H1 (cell line): ENCODE data around the gene DGKI. TPM values are rescaled to one million over a fixed set of nuclear protein-coding genes. Genes with fewer than 3 reads are reported as not detected.

Source experiments
- CTCF ChIA-PET: fragments of 300-600 bp; sonication (Branson Sonifier 250); formaldehyde crosslinking; loops from one replicate; lab custom pipeline; 2021; ENCODE audit not compliant: partially characterized antibody; lab: Charles Lee
- POLR2A ChIA-PET: fragments of 300-600 bp; sonication (Branson Sonifier 250); formaldehyde crosslinking; loops from one replicate; lab custom pipeline; 2021; ENCODE audit warnings: inconsistent platforms; ENCODE audit not compliant: partially characterized antibody; lab: Charles Lee
- DNase-seq, 2 experiments: peaks; one replicate each; pipeline versions ENCODE4 v3.0.0 to v3.0.0-alpha.2; 2010 to 2022; ENCODE audit warnings: low spot score in 2 of 2, low read depth in 1 of 2, mixed read lengths in 1 of 2
- FAIRE-seq: peaks from 2 replicates; lab custom pipeline; 2011; peaks lifted over from hg19 to GRCh38; lab: Jason Lieb, UNC
- H2AFZ ChIP-seq: 2 replicates; pipeline ENCODE4 v1.8.1; 2012; ENCODE audit warnings: low read length, inconsistent platforms
- H2AK5ac ChIP-seq: 2 replicates; pipeline ENCODE4 v1.6.1; 2013; ENCODE audit warnings: low read depth, low read length
- H2BK120ac ChIP-seq: replicated peaks from 2 replicates; pipeline ENCODE3; 2013; ENCODE audit warnings: low read depth, low read length, inconsistent platforms
- H2BK12ac ChIP-seq: 2 replicates; pipeline ENCODE4 v1.6.1; 2013; ENCODE audit warnings: low read depth, low read length
- H2BK15ac ChIP-seq: 2 replicates; pipeline ENCODE4 v1.6.1; 2013; ENCODE audit warnings: low read length
- H2BK20ac ChIP-seq: 2 replicates; pipeline ENCODE4 v1.6.1; 2013; ENCODE audit warnings: low read length
- H2BK5ac ChIP-seq: 2 replicates; pipeline ENCODE4 v1.6.1; 2013; ENCODE audit warnings: low read depth, low read length
- H3K14ac ChIP-seq: 2 replicates; pipeline ENCODE4 v1.6.1; 2013; ENCODE audit warnings: inconsistent platforms; ENCODE audit not compliant: insufficient read length
- H3K18ac ChIP-seq: 2 replicates; pipeline ENCODE4 v1.6.1; 2013; ENCODE audit warnings: low read length; ENCODE audit errors: extremely low read depth
- H3K23ac ChIP-seq: 2 replicates; pipeline ENCODE4 v1.6.1; 2013; ENCODE audit warnings: inconsistent platforms; ENCODE audit not compliant: insufficient read length
- H3K23me2 ChIP-seq: 2 replicates; pipeline ENCODE4 v1.6.1; 2013; ENCODE audit warnings: low read depth, low read length
- H3K27ac ChIP-seq: 2 replicates; pipeline ENCODE4 v1.6.1; 2011; ENCODE audit warnings: low read depth, low read length, inconsistent platforms
- H3K27me3 ChIP-seq, 4 experiments: replicated peaks in 1 of 4; 1 replicate in 1 of 4; 2 replicates in 3 of 4; pipeline versions ENCODE4 v1.6.1 to v1.8.1; 2011 to 2013; ENCODE audit warnings: low read length in 3 of 4, mild to moderate bottlenecking in 3 of 4, inconsistent platforms in 2 of 4, mixed read lengths in 2 of 4, moderate library complexity in 1 of 4; ENCODE audit not compliant: control insufficient read depth in 3 of 4, insufficient read depth in 3 of 4; ENCODE audit errors: extremely low read depth in 1 of 4
- H3K36me3 ChIP-seq, 4 experiments: 2 replicates each; pipeline versions ENCODE4 v1.6.1 to v1.8.1; 2011 to 2013; ENCODE audit warnings: mild to moderate bottlenecking in 4 of 4, low read length in 3 of 4, moderate library complexity in 2 of 4, control low read depth in 1 of 4, inconsistent platforms in 1 of 4; ENCODE audit not compliant: insufficient read depth in 4 of 4, control insufficient read depth in 2 of 4
- H3K4ac ChIP-seq: replicated peaks from 2 replicates; pipeline ENCODE3; 2013; ENCODE audit warnings: low read length, low read depth, mixed read lengths, inconsistent platforms; ENCODE audit not compliant: insufficient read length
- H3K4me1 ChIP-seq, 4 experiments: replicated peaks in 1 of 4; 1 replicate in 1 of 4; 2 replicates in 3 of 4; pipeline versions ENCODE4 v1.6.1 to v1.8.1; 2011 to 2013; ENCODE audit warnings: low read length in 3 of 4, inconsistent platforms in 2 of 4, mixed read lengths in 1 of 4; ENCODE audit not compliant: insufficient read depth in 4 of 4, control insufficient read depth in 3 of 4
- H3K4me2 ChIP-seq, 2 experiments: 2 replicates each; pipeline versions ENCODE4 v1.6.1 to v1.8.1; 2011 to 2013; ENCODE audit warnings: low read depth in 2 of 2, low read length in 2 of 2, control low read depth in 1 of 2, inconsistent platforms in 1 of 2, mild to moderate bottlenecking in 1 of 2; ENCODE audit not compliant: insufficient read depth in 1 of 2
- H3K4me3 ChIP-seq, 4 experiments: fragments of 200-600, 300-600 bp in 1 of 4; sonication (generic), shearing (Covaris generic), sonication (Bioruptor Twin) in 1 of 4; 2 replicates each; pipeline versions ENCODE4 v1.5.1 to v1.8.1; 2011 to 2016; ENCODE audit warnings: low read length in 4 of 4, low read depth in 3 of 4, control low read depth in 2 of 4, inconsistent platforms in 2 of 4, mild to moderate bottlenecking in 2 of 4, mixed read lengths in 1 of 4, moderate library complexity in 1 of 4; ENCODE audit not compliant: insufficient read depth in 2 of 4; ENCODE audit errors: extremely low read depth in 1 of 4
- H3K56ac ChIP-seq: replicated peaks from 2 replicates; pipeline ENCODE3; 2013; ENCODE audit warnings: low read depth, mild to moderate bottlenecking, mixed read lengths, low read length, inconsistent platforms; ENCODE audit not compliant: insufficient read length
- H3K79me1 ChIP-seq: 2 replicates; pipeline ENCODE4 v1.6.1; 2013; ENCODE audit warnings: low read depth, low read length, control low read depth
- H3K79me2 ChIP-seq, 2 experiments: 2 replicates each; pipeline versions ENCODE4 v1.6.1 to v1.8.1; 2012 to 2013; ENCODE audit warnings: low read length in 2 of 2, mild to moderate bottlenecking in 2 of 2, inconsistent platforms in 1 of 2; ENCODE audit not compliant: insufficient read depth in 2 of 2, control insufficient read depth in 1 of 2
- H3K9ac ChIP-seq, 4 experiments: replicated peaks in 1 of 4; 1 replicate in 1 of 4; 2 replicates in 3 of 4; pipeline versions ENCODE4 v1.6.1 to v1.8.1; 2011 to 2013; ENCODE audit warnings: low read depth in 3 of 4, low read length in 3 of 4, control low read depth in 2 of 4, mild to moderate bottlenecking in 2 of 4, moderate library complexity in 2 of 4, inconsistent platforms in 1 of 4; ENCODE audit errors: extremely low read depth in 1 of 4
- H3K9me3 ChIP-seq, 2 experiments: 2 replicates each; pipeline versions ENCODE4 v1.6.1 to v1.8.1; 2012 to 2013; ENCODE audit warnings: mild to moderate bottlenecking in 2 of 2, moderate library complexity in 2 of 2, control low read depth in 1 of 2, inconsistent platforms in 1 of 2, low read depth in 1 of 2, low read length in 1 of 2, mixed read lengths in 1 of 2; ENCODE audit not compliant: insufficient read depth in 2 of 2
- H4K20me1 ChIP-seq, 2 experiments: replicated peaks in 1 of 2; 2 replicates each; pipeline versions ENCODE3 to v1.8.1; 2011 to 2013; ENCODE audit warnings: inconsistent platforms in 2 of 2, low read length in 2 of 2, mild to moderate bottlenecking in 1 of 2; ENCODE audit not compliant: insufficient read depth in 2 of 2, control insufficient read depth in 1 of 2
- H4K5ac ChIP-seq: 2 replicates; pipeline ENCODE4 v1.6.1; 2013; ENCODE audit warnings: low read length, low read depth, mixed read lengths, inconsistent platforms; ENCODE audit not compliant: insufficient read length
- H4K8ac ChIP-seq: 2 replicates; pipeline ENCODE4 v1.8.0; 2013; ENCODE audit warnings: mild to moderate bottlenecking, moderate library complexity, low read length, inconsistent platforms; ENCODE audit not compliant: insufficient read depth; ENCODE audit errors: extremely low read depth
- H4K91ac ChIP-seq: replicated peaks from 2 replicates; pipeline ENCODE3; 2013; ENCODE audit warnings: low read length, mixed read lengths, inconsistent platforms; ENCODE audit not compliant: insufficient read length
- ATF2 ChIP-seq: IDR thresholded peaks from 2 replicates; pipeline ENCODE4 v1.6.1; 2012; ENCODE audit warnings: low read length, inconsistent platforms
- CBX5 ChIP-seq: fragments of 300-800, 300-1000 bp; sonication (generic); IDR thresholded peaks from 2 replicates; pipeline ENCODE4 v1.7.1; 2016; ENCODE audit warnings: antibody characterized with exemption, low read length, low read depth
- CREB1 ChIP-seq: IDR thresholded peaks from 2 replicates; pipeline ENCODE4 v1.6.1; 2012; ENCODE audit warnings: inconsistent platforms
- CTCF ChIP-seq, 3 experiments: IDR thresholded peaks; 1 replicate in 2 of 3; 2 replicates in 1 of 3; pipeline versions ENCODE4 v1.5.1 to v1.6.1; 2011; ENCODE audit warnings: low read length in 3 of 3, mild to moderate bottlenecking in 3 of 3, inconsistent platforms in 2 of 3, low read depth in 1 of 3, moderate library complexity in 1 of 3; ENCODE audit not compliant: insufficient read depth in 1 of 3; ENCODE audit errors: control extremely low read depth in 1 of 3
- MAFK ChIP-seq: IDR thresholded peaks from 2 replicates; pipeline ENCODE4 v1.6.1; 2012; ENCODE audit warnings: low read depth, mild to moderate bottlenecking, improper control_type of control experiment, low read length
- NRF1 ChIP-seq: IDR thresholded peaks from 2 replicates; pipeline ENCODE4 v1.6.1; 2011; ENCODE audit warnings: mild to moderate bottlenecking, low read depth, low read length, improper control_type of control experiment
- RFX5 ChIP-seq: IDR thresholded peaks from 2 replicates; pipeline ENCODE4 v1.6.1; 2011; ENCODE audit warnings: low read depth, low read length, improper control_type of control experiment, borderline replicate concordance
- TBP ChIP-seq: IDR thresholded peaks from 2 replicates; pipeline ENCODE4 v1.6.1; 2011; ENCODE audit warnings: low read depth, low read length, improper control_type of control experiment
- TEAD4 ChIP-seq: IDR thresholded peaks from 2 replicates; pipeline ENCODE4 v1.6.1; 2012; ENCODE audit warnings: low read depth, low read length, inconsistent platforms, mixed read lengths
- WGBS, 2 experiments: shearing (Covaris generic) in 1 of 2; methylation state at CpG; one replicate each; pipeline versions ENCODE4 v1.1.6 to v1.1.7; 2013 to 2015; ENCODE audit warnings: low lambda C conversion rate in 2 of 2, mixed read lengths in 2 of 2, inconsistent platforms in 1 of 2, low coverage in 1 of 2, missing lambda C conversion rate in 1 of 2; ENCODE audit not compliant: insufficient replicate concordance in 2 of 2, insufficient coverage in 1 of 2, insufficient read length in 1 of 2; ENCODE audit errors: extremely low coverage in 1 of 2, missing lambda C conversion rate in 1 of 2; 5-methylcytosine and 5-hydroxymethylcytosine counted together
- polyA plus RNA-seq, 7 experiments: library from polyadenylated mRNA; depleted of rRNA in 3 of 7; stranded (reverse) in 5 of 7; unstranded in 2 of 7; fragments of >200 nt in 5 of 7; fragments of 200-250 nt in 2 of 7; gene quantifications; 1 replicate in 5 of 7; 2 replicates in 1 of 7; 4 replicates in 1 of 7; pipeline versions ENCODE4 v1.2.1 to v1.2.3, GENCODE V29; 2011 to 2013; ENCODE audit warnings: missing spikeins in 2 of 7, mixed read lengths in 2 of 7
- total RNA-seq: library from RNA; stranded (reverse); fragmentation: NEBNext Ultra II Directional; extraction: Animal tissue kit (Norgen Biotek cat#: 25700); gene quantifications from 2 replicates; pipeline ENCODE4 v1.2.1, GENCODE V29; 2021

The DGKI gene
- total and polyA plus RNA-seq, 2 of the 8 experiments (the other 6 are each of a cell fraction or from before 2014, with no cell fraction given) = 0.20 to 0.71 TPM

- Histone ChIP-seq H2BK120ac (no peak overlapping the region), H4K91ac (no peak overlapping the region), H2BK15ac (no peak overlapping the region), H3K9me3 (no peaks in the 10 kb centered on the region), H2BK5ac (no peak overlapping the region), H2AK5ac (no peak overlapping the region), H3K18ac (no peak overlapping the region), H3K23me2 (peaks cover 3% of the 10 kb centered on the region; the same call in 1 of the 2 replicates), H3K56ac (no peak overlapping the region), H4K20me1 (no peaks in the 10 kb centered on the region), H3K9ac (no peak overlapping the region), H4K5ac (no peak overlapping the region), H3K4me3 (no peak overlapping the region), H4K8ac (no peak overlapping the region), H3K79me2 (no peaks in the 10 kb centered on the region), H2AFZ (no peak overlapping the region), H2BK20ac (no peak overlapping the region), H2BK12ac (no peak overlapping the region), H3K79me1 (no peaks in the 10 kb centered on the region), H3K4ac (no peak overlapping the region), H3K27me3 (no peaks in the 10 kb centered on the region), H3K36me3 (no peaks in the 10 kb centered on the region), H3K14ac (no peak overlapping the region), H3K23ac (no peak overlapping the region), H3K4me1 (no peaks in the 10 kb centered on the region), H3K4me2 (no peak overlapping the region), H3K27ac (no peak overlapping the region)
- POLR2A ChIA-PET = no interaction called here
- 80% methylated on average over 3 of the region's 3 CpGs; no CpG with 5 or more reads in 1 of the 2 experiments for WGBS, 2 experiments
- FAIRE-seq (no peak), DNase-seq (no peak)
- CTCF ChIA-PET = no interaction called here
- no peak for TF ChIP-seq NRF1
- TF ChIP-seq MAFK = no peak
- TF ChIP-seq RFX5 = no peak
- no peak for TF ChIP-seq CTCF (IDR thresholded peaks at IDR 0.05; ENCODE audit: control extremely low read depth in 1 of 3, insufficient read depth in 1 of 3, low read depth in 1 of 3, low read length in 3 of 3)
- no peak for TF ChIP-seq CREB1
- TF ChIP-seq CBX5 = no peak
- TF ChIP-seq TEAD4 = no peak
- no peak for TF ChIP-seq ATF2
- TF ChIP-seq TBP = no peak
These were observed 59.3 kb downstream of the DGKI start for GRCh38 chr7:137787301-137787976.
